ENCODE measurements around the gene RFNG.

Gene RFNG

GRCh38 chr17:82060614-82061013 lies 9.0 kb upstream of the RFNG start:
- no peak for TF ChIP-seq CTCF (IDR thresholded peaks at IDR 0.05)

GRCh38 chr17:82060001-82060380 lies 8.4 kb upstream of the RFNG start:
- no peak for TF ChIP-seq CTCF (IDR thresholded peaks at IDR 0.05)

GRCh38 chr17:82059272-82060000 lies 7.8 kb upstream of the RFNG start:
- TF ChIP-seq CTCF (IDR thresholded peaks at IDR 0.05) = no peak

GRCh38 chr17:82058855-82059249 lies 7.2 kb upstream of the RFNG start:
- TF ChIP-seq CTCF (IDR thresholded peaks at IDR 0.05) = no peak

- TF ChIP-seq CTCF (IDR thresholded peaks at IDR 0.05) = no peak
These were observed 6.7 kb upstream of the RFNG start for GRCh38 chr17:82058230-82058854.

- no peak for TF ChIP-seq CTCF (IDR thresholded peaks at IDR 0.05)
These were observed 5.4 kb upstream of the RFNG start for GRCh38 chr17:82056729-82057621.

- no peak for TF ChIP-seq CTCF (IDR thresholded peaks at IDR 0.05)
These were observed 4.5 kb upstream of the RFNG start for GRCh38 chr17:82055965-82056728.

All from LNCAP (cell line).